ENCODE measurements around the gene NDUFB4. TPM values are rescaled to one million over a fixed set of nuclear protein-coding genes. Genes with fewer than 3 reads are reported as not detected.
"Not testable (repeated sequence)": the region's sequence is repeated elsewhere in the genome, so short reads cannot be mapped to it uniquely, and the experiment has no call there.

The NDUFB4 gene
- total and polyA plus RNA-seq, 8 donors, result 43.0 to 153 (median 52.8) TPM

- ATAC-seq, result no peak
- H3K36me3 ChIP-seq, result peaks cover 0 to 6% (median 0%) of the 10 kb centered on the region in 3 donors
- no peaks in the 10 kb centered on the region for H3K9me3 ChIP-seq
- no peak overlapping the region for H3K4me3 ChIP-seq
- H3K4me1 ChIP-seq, result peaks cover 0 to under 1% (median 0%) of the 10 kb centered on the region in 3 donors
- no peak for DNase-seq
- intact Hi-C loops (cut with DNase I), result no loop called here
- no peak overlapping the region for H3K27ac ChIP-seq
- no peaks in the 10 kb centered on the region for H3K27me3 ChIP-seq
- no peak for FAIRE-seq
- TF ChIP-seq CTCF (IDR thresholded peaks at IDR 0.05), result no peak
Measured at GRCh38 chr3:120604784-120605183, 8.6 kb downstream of the NDUFB4 start.

DNA sequence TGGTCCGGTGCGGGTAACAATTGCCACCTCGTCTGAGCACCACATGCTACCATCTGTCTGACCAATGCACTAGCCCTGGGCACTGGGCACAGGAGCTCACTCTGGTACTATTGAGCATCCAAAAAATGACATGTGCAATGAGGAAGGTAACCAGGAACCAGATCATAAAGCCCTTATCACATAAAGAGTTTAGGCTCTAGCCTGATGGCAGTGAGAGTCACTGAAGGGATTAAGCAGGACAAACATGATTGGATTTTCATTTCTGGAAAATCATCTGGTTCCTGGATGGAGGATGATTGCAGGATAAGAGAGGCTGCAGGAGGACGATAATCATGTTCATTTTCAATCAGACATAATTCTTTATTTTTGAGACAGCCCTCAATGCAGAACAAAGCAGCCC lies 12.4 kb downstream of the NDUFB4 start:
- intact Hi-C loops (cut with DNase I), result no loop called here
- 79 to 82% methylated on average over 4 of the region's 4 CpGs for WGBS, 2 donors

DNA sequence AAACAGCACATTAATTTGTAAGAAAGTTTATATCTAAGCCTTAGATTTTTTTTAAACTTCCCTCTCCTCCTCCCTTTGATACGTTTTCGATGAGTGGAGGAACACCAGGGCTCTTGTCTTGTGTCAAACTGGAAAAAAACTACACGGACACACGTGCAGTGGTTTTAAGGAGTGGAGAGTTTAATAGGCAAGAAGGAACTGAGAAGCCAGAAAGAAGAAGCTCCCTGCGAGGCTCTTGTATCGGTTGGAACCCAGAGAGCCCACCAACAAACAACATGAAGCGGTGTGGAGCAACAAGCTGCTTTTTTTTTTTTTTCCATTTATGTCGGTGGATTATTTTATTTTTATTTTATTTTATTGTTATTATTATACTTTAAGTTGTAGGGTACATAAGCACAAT lies 18.6 kb downstream of the NDUFB4 start:
- no peak overlapping the region for H3K4me3 ChIP-seq
- H3K9me3 ChIP-seq, result no peaks in the 10 kb centered on the region
- no peak for DNase-seq
- intact Hi-C loops (cut with DNase I), result no loop called here
- no peak overlapping the region for H3K27ac ChIP-seq
- no peak for TF ChIP-seq CTCF (IDR thresholded peaks at IDR 0.05)
- no peak for FAIRE-seq
- no peaks in the 10 kb centered on the region for H3K36me3 ChIP-seq
- no peaks in the 10 kb centered on the region for H3K4me1 ChIP-seq
- WGBS, 2 donors, result 69 to 80% methylated on average over 8 of the region's 8 CpGs
- H3K27me3 ChIP-seq, result no peaks in the 10 kb centered on the region
- no peak for ATAC-seq

More for the DNA sequence above, 12.4 kb downstream of the NDUFB4 start:
- Histone ChIP-seq H3K27ac (no peak overlapping the region), H3K27me3 (no peaks in the 10 kb centered on the region), H3K4me3 (no peak overlapping the region), H3K9me3 (no peaks in the 10 kb centered on the region), H3K36me3 (no peaks in the 10 kb centered on the region), H3K4me1 (no peaks in the 10 kb centered on the region)
- no peak for FAIRE-seq
- DNase-seq, result no peak
- no peak for TF ChIP-seq CTCF (IDR thresholded peaks at IDR 0.05)
- no peak for ATAC-seq

DNA sequence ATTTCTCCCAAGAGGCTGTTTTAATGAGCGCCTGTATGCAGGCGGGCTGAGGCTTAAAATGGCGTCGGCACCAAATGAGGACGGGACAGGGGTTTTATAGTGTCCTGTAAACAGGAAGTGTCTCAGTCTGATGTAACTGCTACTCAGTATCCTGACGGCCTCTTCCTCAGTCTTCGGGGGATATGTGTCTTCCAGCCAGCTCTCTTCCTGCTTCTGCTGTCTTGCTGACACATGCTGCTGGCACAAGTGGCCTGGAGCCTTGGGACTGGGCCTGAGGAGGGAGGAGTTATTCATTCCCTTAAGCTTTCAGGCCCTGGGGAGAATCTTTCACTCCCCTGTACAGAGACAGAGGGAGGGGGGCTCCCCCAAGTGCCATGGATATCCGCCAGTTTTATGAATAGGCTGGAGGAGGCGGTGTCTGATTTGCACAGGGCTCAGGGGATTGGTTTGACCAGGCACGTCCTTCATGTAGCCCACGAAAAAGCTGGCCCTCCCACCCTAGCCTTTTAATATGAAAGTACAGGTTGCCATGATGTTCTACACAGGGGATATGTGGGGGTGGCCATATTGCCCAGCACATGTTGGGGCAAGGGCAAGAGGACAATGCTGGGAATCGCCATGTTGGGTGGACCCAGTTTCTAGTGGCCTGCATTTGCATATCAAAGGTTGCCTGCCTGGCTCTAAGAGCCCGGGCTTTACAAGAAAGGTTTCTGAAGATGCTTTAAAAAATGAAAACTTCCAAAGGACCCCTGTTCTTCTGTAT lies 19.9 kb downstream of the NDUFB4 start:
- TF ChIP-seq CTCF (IDR thresholded peaks at IDR 0.05), result no peak
- no peak overlapping the region for H3K4me3 ChIP-seq
- no peaks in the 10 kb centered on the region for H3K4me1 ChIP-seq
- ATAC-seq, result peak in 1 of 4 donors; percentile 63
- no peaks in the 10 kb centered on the region for H3K36me3 ChIP-seq
- H3K9me3 ChIP-seq, result no peaks in the 10 kb centered on the region
- FAIRE-seq, result no peak
- no peaks in the 10 kb centered on the region for H3K27me3 ChIP-seq
- H3K27ac ChIP-seq, result no peak overlapping the region
- intact Hi-C loops (cut with DNase I), result no loop called here
- no peak for DNase-seq
- 77 to 86% methylated on average over 13 of the region's 13 CpGs for WGBS, 2 donors

GRCh38 chr3:120616745-120617144 lies 20.6 kb downstream of the NDUFB4 start:
- H3K4me1 ChIP-seq; H3K27ac ChIP-seq; H3K9me3 ChIP-seq; DNase-seq; ATAC-seq; FAIRE-seq; H3K27me3 ChIP-seq; H3K4me3 ChIP-seq; intact Hi-C loops (cut with DNase I); H3K36me3 ChIP-seq: not testable (repeated sequence)
- 70 to 83% methylated on average over 8 of the region's 8 CpGs for WGBS, 2 donors

Measured in pancreas (tissue), 10 donors.